HCT116 (cell line): Measurements from ENCODE around the gene MAP2K1. TPM values are rescaled to one million over a fixed set of nuclear protein-coding genes. Genes with fewer than 3 reads are reported as not detected.

Experiments
- ATAC-seq: fragments of 200-7000 bp; cut with Tn5 transposase; 2 replicates; pipeline ENCODE4 v1.9.1; 2020; ENCODE audit warnings: mild to moderate bottlenecking, moderate library complexity
- BruUV-seq: library from RNA; stranded (reverse); fragments of 400-500 nt; replicated peaks from 2 replicates; lab custom pipeline; 2021; lab: Mats Ljungman, UMichigan
- CTCF ChIA-PET: fragments of 300-600 bp; sonication (Branson Sonifier 250); formaldehyde crosslinking; loops from one replicate; lab custom pipeline; 2021; ENCODE audit warnings: antibody characterized with exemption; lab: Charles Lee
- POLR2A ChIA-PET: fragments of 300-600, 350-600 bp; sonication (Branson Sonifier 250); formaldehyde crosslinking; loops from one replicate; lab custom pipeline; 2021; ENCODE audit warnings: antibody characterized with exemption; lab: Charles Lee
- RAD21 ChIA-PET, 2 experiments: fragments of 300-600 bp; sonication (Branson Sonifier 250); formaldehyde crosslinking; loops; one replicate each; lab custom pipeline; 2023; ENCODE audit warnings: low total read pairs in 2 of 2; ENCODE audit not compliant: uncharacterized antibody in 2 of 2, unreplicated experiment in 2 of 2, low non-redundant PET in 1 of 2; lab: Charles Lee
- DNase-seq: peaks from one replicate; pipeline ENCODE4 v3.0.0-alpha.2; 2010; ENCODE audit warnings: low read depth, low spot score
- H2AFZ ChIP-seq: fragments of 200-600 bp; shearing (Covaris generic), sonication (generic); 2 replicates; pipeline ENCODE4 v1.6.1; 2017; ENCODE audit warnings: low read depth, mixed run types, mixed read lengths, antibody characterized with exemption, low read length; ENCODE audit not compliant: poor library complexity, severe bottlenecking
- H3K27ac ChIP-seq: 2 replicates; pipeline ENCODE4 v1.5.1; 2012; ENCODE audit warnings: low read depth, low read length
- H3K27me3 ChIP-seq: fragments of 200-600 bp; sonication (generic); 2 replicates; pipeline ENCODE4 v1.6.1; 2016; ENCODE audit warnings: mixed run types, low read length, mixed read lengths; ENCODE audit not compliant: insufficient read depth
- H3K36me3 ChIP-seq, 2 experiments: fragments of 200-500 bp in 1 of 2; fragments of 200-600 bp in 1 of 2; sonication (Bioruptor generic) in 1 of 2; sonication (generic) in 1 of 2; 2 replicates each; pipeline versions ENCODE4 v1.5.1 to v1.6.1; 2014 to 2016; ENCODE audit warnings: low read length in 2 of 2, inconsistent platforms in 1 of 2, mixed read lengths in 1 of 2, mixed run types in 1 of 2; ENCODE audit not compliant: insufficient read depth in 2 of 2, control insufficient read depth in 1 of 2
- H3K4me1 ChIP-seq, 2 experiments: fragments of 200-600 bp in 1 of 2; sonication (generic) in 1 of 2; 2 replicates each; pipeline versions ENCODE4 v1.5.1 to v1.6.1; 2012 to 2017; ENCODE audit warnings: low read length in 2 of 2, inconsistent platforms in 1 of 2, mild to moderate bottlenecking in 1 of 2, mixed read lengths in 1 of 2, mixed run types in 1 of 2, moderate library complexity in 1 of 2; ENCODE audit not compliant: insufficient read depth in 2 of 2, control insufficient read depth in 1 of 2
- H3K4me2 ChIP-seq: fragments of 200-600 bp; sonication (generic); 2 replicates; pipeline ENCODE4 v1.6.1; 2017; ENCODE audit warnings: mixed run types, low read length, mixed read lengths
- H3K4me3 ChIP-seq, 2 experiments: fragments of 200-600 bp in 1 of 2; sonication (generic) in 1 of 2; replicated peaks in 1 of 2; 2 replicates each; pipeline ENCODE4 v1.5.1; 2011 to 2016; ENCODE audit warnings: low read length in 2 of 2, control low read depth in 1 of 2, low read depth in 1 of 2, mild to moderate bottlenecking in 1 of 2, mixed read lengths in 1 of 2, mixed run types in 1 of 2
- H3K79me2 ChIP-seq: fragments of 200-600 bp; sonication (generic); 2 replicates; pipeline ENCODE4 v1.6.1; 2017; ENCODE audit warnings: mild to moderate bottlenecking, mixed run types, low read length, moderate library complexity, mixed read lengths; ENCODE audit not compliant: insufficient read depth
- H3K9ac ChIP-seq: fragments of 200-600 bp; sonication (generic); 2 replicates; pipeline ENCODE4 v1.6.1; 2016; ENCODE audit warnings: low read length, mixed read lengths
- H3K9me2 ChIP-seq: fragments of 200-600 bp; sonication (generic), shearing (Covaris generic); 2 replicates; pipeline ENCODE4 v1.6.1; 2017; ENCODE audit warnings: mixed run types, mild to moderate bottlenecking, moderate library complexity; ENCODE audit not compliant: insufficient read depth
- H3K9me3 ChIP-seq, 2 experiments: fragments of 200-500 bp in 1 of 2; fragments of 200-600 bp in 1 of 2; sonication (Bioruptor generic) in 1 of 2; sonication (generic) in 1 of 2; 2 replicates each; pipeline ENCODE4 v1.6.1; 2014 to 2017; ENCODE audit warnings: low read length in 2 of 2, mixed read lengths in 2 of 2, inconsistent platforms in 1 of 2, low read depth in 1 of 2, mild to moderate bottlenecking in 1 of 2, mixed run types in 1 of 2, moderate library complexity in 1 of 2; ENCODE audit not compliant: control insufficient read depth in 1 of 2, insufficient read depth in 1 of 2
- H4K20me1 ChIP-seq: fragments of 200-600 bp; sonication (generic), shearing (Covaris generic); 2 replicates; pipeline ENCODE4 v1.6.1; 2017; ENCODE audit warnings: mixed run types, mild to moderate bottlenecking, moderate library complexity; ENCODE audit not compliant: insufficient read depth
- CBX3 ChIP-seq: IDR thresholded peaks from 2 replicates; pipeline ENCODE4 v1.6.1; 2012; ENCODE audit warnings: low read depth
- CEBPB ChIP-seq: IDR thresholded peaks from 2 replicates; pipeline ENCODE4 v1.6.1; 2012; ENCODE audit warnings: low read depth
- EGR1 ChIP-seq: IDR thresholded peaks from 2 replicates; pipeline ENCODE4 v1.6.1; 2012; ENCODE audit warnings: low read depth
- ELF1 ChIP-seq: IDR thresholded peaks from 2 replicates; pipeline ENCODE4 v1.6.1; 2012; ENCODE audit warnings: low read depth, borderline replicate concordance
- EZH2 ChIP-seq: fragments of 200-600 bp; sonication (generic); IDR thresholded peaks from 2 replicates; pipeline ENCODE4 v1.6.1; 2017; ENCODE audit warnings: antibody characterized with exemption, mixed run types
- EZH2phosphoT487 ChIP-seq: fragments of 200-600 bp; IDR thresholded peaks from 2 replicates; pipeline ENCODE4 v1.6.1; 2018; ENCODE audit warnings: antibody characterized with exemption, borderline replicate concordance
- JUND ChIP-seq: IDR thresholded peaks from 2 replicates; pipeline ENCODE4 v1.6.1; 2012
- RAD21 ChIP-seq: IDR thresholded peaks from 2 replicates; pipeline ENCODE4 v1.6.1; 2012; ENCODE audit warnings: low read depth, mild to moderate bottlenecking
- SIN3A ChIP-seq: IDR thresholded peaks from 2 replicates; pipeline ENCODE4 v1.6.1; 2012; ENCODE audit warnings: low read depth
- SP1 ChIP-seq: IDR thresholded peaks from 2 replicates; pipeline ENCODE4 v1.6.1; 2012; ENCODE audit warnings: low read depth
- SRF ChIP-seq: IDR thresholded peaks from 2 replicates; pipeline ENCODE4 v1.6.1; 2012; ENCODE audit warnings: low read depth
- TCF7L2 ChIP-seq: IDR thresholded peaks from 2 replicates; pipeline ENCODE4 v1.7.0; 2011; ENCODE audit warnings: borderline replicate concordance, inconsistent platforms; ENCODE audit not compliant: insufficient read depth, insufficient read length; ENCODE audit errors: extremely low read depth
- ZFX ChIP-seq: fragments of 450-650 bp; IDR thresholded peaks from 2 replicates; pipeline ENCODE4 v1.6.1; 2017
- intact Hi-C: fragments of 100-400 bp; cut with micrococcal nuclease; formaldehyde crosslinking; loops from 2 replicates; pipeline ENCODE4 v1.10.0; 2022
- total RNA-seq: library from RNA; stranded (reverse); gene quantifications from one replicate; pipeline ENCODE4 v1.2.1, GENCODE V29; 2021; ENCODE audit not compliant: unreplicated experiment
- TF ChIP-seq, protein P1 (sequence below): IDR thresholded peaks from 2 replicates; pipeline ENCODE4 v1.6.1; 2011; ENCODE audit warnings: mild to moderate bottlenecking, low read length, moderate library complexity; ENCODE audit not compliant: insufficient replicate concordance; ENCODE audit errors: extremely low read depth
- TF ChIP-seq, protein P2 (sequence below): IDR thresholded peaks from 2 replicates; pipeline ENCODE4 v1.6.1; 2012

Gene MAP2K1
- total RNA-seq, 1 experiment from 2014 or later, result 52.3 TPM

DNA sequence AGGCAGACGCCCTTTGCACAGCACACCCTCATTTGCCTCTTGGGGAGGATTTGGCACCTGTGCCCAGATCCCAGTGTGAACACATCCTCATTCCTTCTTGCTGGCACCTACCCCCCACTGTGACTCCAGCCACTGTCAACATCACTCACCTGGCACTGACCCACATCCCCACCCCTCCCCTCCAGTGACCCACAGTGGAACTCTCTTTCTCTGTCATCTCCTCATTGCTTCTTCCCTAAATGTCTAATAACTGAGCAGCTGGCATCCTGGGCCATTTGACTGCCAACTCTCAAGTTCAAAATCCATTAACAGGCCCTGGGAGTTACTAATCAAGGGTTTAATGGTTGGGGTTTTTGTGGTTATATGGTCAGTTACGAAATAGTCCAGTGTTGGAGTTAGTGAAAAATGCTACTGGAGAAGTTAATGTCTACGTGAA lies 96.4 kb downstream of the MAP2K1 start:
- Histone ChIP-seq H4K20me1 (no peaks in the 10 kb centered on the region), H3K4me3 (no peak overlapping the region), H3K4me2 (peak overlapping the region; percentile 52), H3K4me1 (peaks cover 36 to 42% of the 10 kb centered on the region in 2 experiments), H3K9me2 (no peaks in the 10 kb centered on the region)
- no TSS peak for BruUV-seq
- TF ChIP-seq JUND (no peak), EGR1 (no peak), EZH2phosphoT487 (no peak)
- TF ChIP-seq, all 23 proteins: peak for 0
- no peak overlapping the region for H2AFZ ChIP-seq
- no peaks in the 10 kb centered on the region for H3K9me3 ChIP-seq
- H3K9ac ChIP-seq, result peak overlapping the region; percentile 0; the same call in 1 of the 2 replicates
- H3K36me3 ChIP-seq, result peaks cover 6 to 14% of the 10 kb centered on the region in 2 experiments; a peak in 3 of 4 replicates
- H3K27me3 ChIP-seq, result no peaks in the 10 kb centered on the region
- intact Hi-C loops, result no loop called here
- DNase-seq (no peak), ATAC-seq (peak; percentile 26)
- peak overlapping the region; percentile 23; the same call in 1 of the 2 replicates for H3K27ac ChIP-seq
- ChIA-PET CTCF (interaction anchor here (1.4 kb wide), 1 partner anchor 15 kb away, joined by 3 read pairs; the partner anchor contains the start of gene SNAPC5), RAD21 (no interaction called here), POLR2A (no interaction called here)
- H3K79me2 ChIP-seq, result no peaks in the 10 kb centered on the region; the same call in 1 of the 2 replicates

DNA sequence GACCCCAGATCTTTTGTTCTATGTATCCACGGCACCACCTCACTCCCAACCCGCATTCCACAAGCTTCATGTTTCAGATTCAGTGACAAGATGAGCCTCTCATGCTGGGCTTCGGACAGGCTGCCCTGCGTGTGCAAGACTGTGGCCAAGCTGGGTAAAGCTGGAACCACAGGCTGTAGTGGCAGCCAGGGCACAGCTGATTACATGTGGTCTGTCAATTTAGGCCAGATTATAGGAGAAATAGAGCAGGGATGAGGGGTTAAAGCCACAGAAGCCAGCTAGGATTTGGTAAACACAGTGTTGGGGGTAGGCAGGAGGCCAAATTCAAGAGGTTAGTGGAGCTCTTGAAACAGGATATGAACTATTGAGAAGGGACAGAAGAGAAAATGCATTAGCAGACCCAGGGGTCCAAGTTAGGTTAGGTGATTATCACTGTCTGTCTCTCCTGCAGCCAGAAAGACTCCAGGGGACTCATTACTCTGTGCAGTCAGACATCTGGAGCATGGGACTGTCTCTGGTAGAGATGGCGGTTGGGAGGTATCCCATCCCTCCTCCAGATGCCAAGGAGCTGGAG lies 97.9 kb downstream of the MAP2K1 start:
- H3K4me1 ChIP-seq, result peaks cover 36 to 37% of the 10 kb centered on the region in 2 experiments
- no peak overlapping the region for H2AFZ ChIP-seq
- no TSS peak for BruUV-seq
- TF ChIP-seq, protein P1, sequence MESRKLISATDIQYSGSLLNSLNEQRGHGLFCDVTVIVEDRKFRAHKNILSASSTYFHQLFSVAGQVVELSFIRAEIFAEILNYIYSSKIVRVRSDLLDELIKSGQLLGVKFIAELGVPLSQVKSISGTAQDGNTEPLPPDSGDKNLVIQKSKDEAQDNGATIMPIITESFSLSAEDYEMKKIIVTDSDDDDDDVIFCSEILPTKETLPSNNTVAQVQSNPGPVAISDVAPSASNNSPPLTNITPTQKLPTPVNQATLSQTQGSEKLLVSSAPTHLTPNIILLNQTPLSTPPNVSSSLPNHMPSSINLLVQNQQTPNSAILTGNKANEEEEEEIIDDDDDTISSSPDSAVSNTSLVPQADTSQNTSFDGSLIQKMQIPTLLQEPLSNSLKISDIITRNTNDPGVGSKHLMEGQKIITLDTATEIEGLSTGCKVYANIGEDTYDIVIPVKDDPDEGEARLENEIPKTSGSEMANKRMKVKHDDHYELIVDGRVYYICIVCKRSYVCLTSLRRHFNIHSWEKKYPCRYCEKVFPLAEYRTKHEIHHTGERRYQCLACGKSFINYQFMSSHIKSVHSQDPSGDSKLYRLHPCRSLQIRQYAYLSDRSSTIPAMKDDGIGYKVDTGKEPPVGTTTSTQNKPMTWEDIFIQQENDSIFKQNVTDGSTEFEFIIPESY, result no peak
- TF ChIP-seq, protein P2, sequence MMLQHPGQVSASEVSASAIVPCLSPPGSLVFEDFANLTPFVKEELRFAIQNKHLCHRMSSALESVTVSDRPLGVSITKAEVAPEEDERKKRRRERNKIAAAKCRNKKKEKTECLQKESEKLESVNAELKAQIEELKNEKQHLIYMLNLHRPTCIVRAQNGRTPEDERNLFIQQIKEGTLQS, result no peak
- TF ChIP-seq CBX3 (no peak), RAD21 (no peak), ZFX (no peak), SRF (no peak), SIN3A (no peak), TCF7L2 (no peak), CEBPB (no peak), JUND (no peak), EZH2 (no peak), ELF1 (no peak), SP1 (no peak)
- no peak overlapping the region for H3K4me3 ChIP-seq
- no peaks in the 10 kb centered on the region; the same call in 1 of the 2 replicates for H3K79me2 ChIP-seq
- H3K9me3 ChIP-seq, result no peaks in the 10 kb centered on the region
- no peaks in the 10 kb centered on the region for H3K27me3 ChIP-seq
- ATAC-seq (no peak), DNase-seq (no peak)
- no peaks in the 10 kb centered on the region for H3K9me2 ChIP-seq
- intact Hi-C loops, result no loop called here
- H3K36me3 ChIP-seq, result peaks cover 18 to 24% of the 10 kb centered on the region in 2 experiments; a peak in 3 of 4 replicates
- no peak overlapping the region for H3K9ac ChIP-seq
- no peaks in the 10 kb centered on the region for H4K20me1 ChIP-seq
- RAD21 ChIA-PET, result no interaction called here
- POLR2A ChIA-PET, result no interaction called here
- H3K27ac ChIP-seq, result no peak overlapping the region
- H3K4me2 ChIP-seq, result no peak overlapping the region
- CTCF ChIA-PET, result interaction anchor here (1.3 to 1.4 kb wide), 2 partner anchors 13 to 15 kb away, joined by 3 to 5 read pairs; partner anchors contain the start of gene SNAPC5
